Astrocyte of the spinal cord (primary cell): ENCODE measurements around the gene SLIT3.

Experiments used
- DNase-seq: peaks from one replicate; pipeline ENCODE4 v3.0.0; 2011; ENCODE audit warnings: low read depth, low spot score
- H3K4me3 ChIP-seq: 2 replicates; pipeline ENCODE4 v1.5.1; 2011; ENCODE audit warnings: low read depth, mild to moderate bottlenecking, low read length, moderate library complexity
- CTCF ChIP-seq: IDR thresholded peaks from 2 replicates; pipeline ENCODE4 v1.5.1; 2012; ENCODE audit warnings: low read depth, mild to moderate bottlenecking, low read length, inconsistent platforms
- in situ Hi-C: cut with HindIII; loops from 2 replicates; pipeline ENCODE4 v1.10.0; 2017; ENCODE audit warnings: low sequenced_read_pairs

SLIT3 gene

GRCh38 chr5:168897387-168898122, 403.4 kb downstream of the SLIT3 start:
- in situ Hi-C loops = no loop called here

DNA sequence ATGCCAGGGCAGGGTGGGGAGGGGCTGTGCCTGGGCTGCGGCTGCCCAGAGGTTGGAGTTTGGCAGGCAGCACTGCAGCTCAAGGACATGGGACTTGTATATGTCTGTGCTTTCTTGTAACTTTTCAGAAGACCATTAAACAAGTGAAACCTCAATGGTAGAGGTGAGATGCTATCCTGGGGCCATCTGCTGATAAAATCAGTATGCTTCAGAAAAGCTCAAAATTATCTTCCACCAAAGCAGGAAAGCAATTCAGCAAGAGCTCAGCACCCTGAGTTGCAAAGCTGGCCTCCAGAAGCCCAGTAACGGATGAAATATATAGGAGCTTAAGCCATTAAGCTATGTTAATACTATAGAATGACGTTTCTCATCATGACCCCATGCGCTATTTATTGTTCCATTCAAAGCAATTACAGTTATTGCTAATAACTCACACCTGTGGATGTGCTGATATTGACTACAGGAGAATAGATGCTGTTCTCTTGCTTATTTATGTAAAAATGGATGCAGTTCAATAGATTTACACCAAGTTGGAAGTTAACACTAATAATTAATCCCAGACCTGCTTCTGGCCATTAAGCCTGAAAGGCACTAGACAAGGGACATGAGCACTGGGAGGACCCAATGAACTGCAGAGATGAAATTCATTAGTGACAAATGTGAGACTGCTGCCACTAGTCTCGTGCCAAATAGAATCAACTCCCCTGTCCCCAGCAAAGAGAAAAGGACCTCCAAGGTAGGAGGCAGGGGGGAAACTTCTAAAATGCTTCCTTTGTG, 405.5 kb downstream of the SLIT3 start:
- no peak overlapping the region for H3K4me3 ChIP-seq
- no peak for DNase-seq
- in situ Hi-C loops = no loop called here
- no peak for TF ChIP-seq CTCF

More at GRCh38 chr5:168897387-168898122, 403.4 kb downstream of the SLIT3 start:
- no peak for DNase-seq
- no peak for TF ChIP-seq CTCF
- no peak overlapping the region for H3K4me3 ChIP-seq

DNA sequence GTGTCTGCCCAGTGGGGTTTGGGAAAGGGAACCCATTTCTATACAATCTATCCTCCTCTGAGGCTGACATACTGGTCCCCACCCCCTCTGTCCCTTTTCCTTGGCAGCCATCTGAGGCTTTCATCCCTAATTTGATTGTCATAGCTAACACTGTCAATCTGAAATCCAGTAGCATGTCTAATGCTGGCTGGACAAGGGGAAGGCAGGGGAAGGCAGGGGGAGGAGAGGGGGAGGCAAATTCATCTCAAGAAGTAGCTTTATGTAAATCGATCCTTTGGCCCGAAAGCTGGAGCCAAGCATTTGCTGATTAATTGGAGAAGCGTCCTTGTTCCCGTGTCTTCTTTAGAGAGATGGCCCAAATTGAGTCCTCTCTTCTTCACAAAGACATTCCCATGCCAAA, 407.7 kb downstream of the SLIT3 start:
- H3K4me3 ChIP-seq = no peak overlapping the region
- TF ChIP-seq CTCF = no peak
- DNase-seq = no peak
- in situ Hi-C loops = no loop called here

GRCh38 chr5:168892618-168893186, 408.2 kb downstream of the SLIT3 start:
- no peak for TF ChIP-seq CTCF
- no peak for DNase-seq
- H3K4me3 ChIP-seq = no peak overlapping the region
- in situ Hi-C loops = no loop called here

GRCh38 chr5:168890816-168891812, 409.8 kb downstream of the SLIT3 start:
- no peak for TF ChIP-seq CTCF
- no peak overlapping the region for H3K4me3 ChIP-seq
- no peak for DNase-seq
- in situ Hi-C loops = no loop called here

GRCh38 chr5:168889039-168889438, 411.9 kb downstream of the SLIT3 start:
- TF ChIP-seq CTCF = no peak
- H3K4me3 ChIP-seq = no peak overlapping the region
- in situ Hi-C loops = no loop called here
- DNase-seq = no peak
